LNCaP clone FGC (cell line): ENCODE results near the gene IFT25.
"Not testable (repeated sequence)": the region's sequence is repeated elsewhere in the genome, so short reads cannot be mapped to it uniquely, and the experiment has no call there.

Experiments
- DNase-seq: peaks from one replicate; pipeline ENCODE4 v3.0.0-alpha.2; 2011; ENCODE audit warnings: low read depth
- H3K4me3 ChIP-seq: 2 replicates; pipeline ENCODE4 v1.5.1; 2011; ENCODE audit warnings: mild to moderate bottlenecking, low read depth, low read length, control low read depth
- CTCF ChIP-seq: IDR thresholded peaks from 2 replicates; pipeline ENCODE4 v1.5.1; 2012; ENCODE audit warnings: mild to moderate bottlenecking; ENCODE audit not compliant: control insufficient read depth, insufficient read depth; ENCODE audit errors: extremely low read depth

The IFT25 gene

DNA sequence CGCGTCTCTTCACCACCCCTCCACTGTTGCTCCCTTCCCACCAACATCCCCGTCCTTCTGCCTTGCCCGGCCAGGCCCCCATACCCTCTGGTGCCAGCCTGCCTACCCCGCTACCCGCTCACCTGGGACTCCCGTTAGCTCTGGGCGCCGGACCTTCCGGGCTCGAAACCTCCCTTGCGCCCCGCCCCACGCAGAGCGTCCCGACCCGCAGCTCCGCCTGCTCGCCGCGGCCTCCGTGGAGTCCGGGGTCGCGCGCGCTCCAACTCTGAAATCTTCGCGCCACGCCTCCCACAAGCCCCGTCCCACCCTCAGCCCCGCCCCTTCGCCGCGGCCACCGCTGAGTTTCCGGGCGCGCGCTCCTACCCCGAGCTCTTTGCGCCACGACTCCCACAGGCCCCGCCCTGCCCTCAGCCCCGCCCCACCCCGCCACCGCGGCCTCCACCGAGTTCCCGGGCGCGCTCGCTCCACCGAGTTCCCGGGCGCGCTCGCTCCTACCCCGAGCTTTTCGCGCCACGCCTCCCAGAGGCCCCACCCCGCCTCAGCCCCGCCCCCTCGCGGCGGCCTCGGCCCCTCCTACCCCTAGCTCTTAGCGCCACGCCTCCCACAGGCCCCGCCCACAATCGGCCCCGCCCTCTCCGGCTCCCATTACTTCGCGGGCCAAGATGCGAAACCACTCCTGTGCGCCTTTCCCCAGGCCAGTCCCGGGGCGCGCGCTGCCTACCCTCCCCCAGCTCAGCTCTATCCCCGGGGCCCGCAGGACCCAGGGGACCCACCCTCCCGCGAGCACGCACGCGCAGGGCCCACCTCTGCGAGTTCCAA, at the start of gene IFT25:
TSS of gene IFT25 (minus strand) at position 267 of the 819 bp plus-strand sequence. CDS start 5,617 bp downstream, outside the sequence.
- no peak for TF ChIP-seq CTCF
- H3K4me3 ChIP-seq, result peak within 1 kb of the TSS; percentile 84
- DNase-seq, result peak; percentile 75

DNA sequence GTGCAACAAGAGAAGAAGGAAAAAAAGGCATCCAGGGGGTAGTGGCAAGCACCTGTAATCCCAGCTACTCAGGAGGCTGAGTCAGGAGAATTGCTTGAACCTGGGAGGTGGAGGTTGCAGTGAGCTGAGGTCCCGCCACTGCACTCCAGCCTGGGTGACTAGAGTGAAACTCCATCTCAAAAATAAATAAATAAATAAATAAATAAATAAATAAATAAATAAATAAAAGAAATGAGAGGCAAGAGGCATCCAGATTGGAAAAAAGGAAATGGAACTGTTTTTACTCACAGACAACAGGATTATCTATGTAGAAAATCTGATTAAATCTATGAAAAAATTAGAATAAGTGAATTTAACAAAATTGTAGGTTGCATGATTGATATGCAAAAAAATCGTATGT, 49.0 kb upstream of the IFT25 start:
- not testable (repeated sequence) for DNase-seq, H3K4me3 ChIP-seq

DNA sequence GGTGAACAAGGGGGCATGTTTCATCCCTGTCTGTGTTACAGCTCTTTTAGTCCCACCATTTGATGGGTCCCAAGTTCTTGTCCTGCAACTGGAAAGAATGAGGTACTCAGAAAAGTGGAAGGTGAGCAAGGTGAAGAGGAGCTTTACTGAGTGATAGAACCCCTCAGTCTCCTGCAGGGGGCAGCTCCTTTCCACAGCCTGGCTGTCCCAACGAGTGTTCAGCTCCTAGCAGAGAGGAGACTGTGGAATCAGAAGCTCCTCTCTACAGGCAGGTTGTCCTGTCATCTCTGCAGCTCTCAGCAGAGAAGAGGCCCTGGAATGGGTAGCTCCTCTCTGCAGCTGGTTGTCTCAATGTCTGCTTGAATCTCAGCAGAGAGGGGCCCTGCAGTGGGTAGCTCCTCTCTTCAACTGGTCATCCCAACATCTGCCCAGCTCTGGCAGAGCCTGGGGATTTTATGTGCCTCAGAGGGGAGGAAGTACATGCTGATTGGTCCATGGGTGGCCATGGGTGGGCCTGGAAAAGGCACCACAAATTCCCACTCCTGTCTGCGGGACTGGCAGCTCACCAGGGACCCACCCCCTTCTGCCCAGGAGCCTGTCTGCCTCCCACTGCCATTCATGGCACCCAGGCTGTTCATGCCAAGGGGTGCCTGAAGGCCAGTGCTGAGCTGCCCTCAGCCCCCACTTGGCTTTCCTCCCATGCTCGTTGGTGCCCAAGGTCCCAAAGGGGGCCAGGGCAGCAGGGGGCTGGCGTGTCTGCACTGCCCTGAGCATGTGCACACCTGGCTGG, 46.8 kb upstream of the IFT25 start:
- TF ChIP-seq CTCF, result no peak
- no peak overlapping the region for H3K4me3 ChIP-seq
- DNase-seq, result no peak

GRCh38 chr1:53987880-53988279, 42.4 kb upstream of the IFT25 start:
- no peak for DNase-seq
- no peak for TF ChIP-seq CTCF
- no peak overlapping the region for H3K4me3 ChIP-seq

DNA sequence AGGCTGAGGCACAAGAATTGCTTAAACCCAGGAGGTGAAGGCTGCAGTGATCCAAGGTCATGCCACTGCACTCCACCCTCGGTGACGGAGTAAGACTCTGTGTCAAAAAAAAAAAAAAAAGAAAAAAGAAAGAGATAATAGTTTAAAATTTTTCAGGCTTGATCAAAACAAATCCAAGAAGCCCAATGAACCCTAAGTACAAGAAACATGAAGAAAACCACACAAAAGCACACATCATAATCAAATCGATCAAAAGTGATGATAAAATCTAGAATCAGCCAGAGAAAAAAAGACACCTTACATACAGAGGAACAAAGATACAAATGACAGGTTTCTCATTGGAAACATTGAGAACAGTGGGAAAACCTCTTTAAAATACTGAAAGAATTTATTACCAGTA, 41.0 kb upstream of the IFT25 start:
- no peak for DNase-seq
- H3K4me3 ChIP-seq, result no peak overlapping the region
- TF ChIP-seq CTCF, result no peak

DNA sequence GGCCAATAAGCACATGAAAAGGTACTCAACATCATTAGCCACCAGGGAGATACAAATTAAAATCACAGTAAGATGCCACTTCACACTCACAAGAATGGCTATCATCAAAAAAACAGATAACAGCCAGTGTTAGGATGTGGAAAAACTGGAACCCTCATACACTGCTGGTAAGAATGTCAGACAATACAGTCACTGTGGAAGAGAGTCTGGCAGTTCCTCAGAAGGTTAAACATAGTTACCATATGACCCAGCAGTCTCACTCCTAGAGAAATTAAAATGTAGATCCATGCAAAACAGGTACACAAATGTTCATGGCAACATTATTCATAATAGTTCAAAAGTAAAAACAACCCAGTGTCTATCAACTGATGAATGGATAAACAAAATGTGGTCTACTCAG, 39.2 kb upstream of the IFT25 start:
- no peak for TF ChIP-seq CTCF
- no peak for DNase-seq
- H3K4me3 ChIP-seq, result no peak overlapping the region

DNA sequence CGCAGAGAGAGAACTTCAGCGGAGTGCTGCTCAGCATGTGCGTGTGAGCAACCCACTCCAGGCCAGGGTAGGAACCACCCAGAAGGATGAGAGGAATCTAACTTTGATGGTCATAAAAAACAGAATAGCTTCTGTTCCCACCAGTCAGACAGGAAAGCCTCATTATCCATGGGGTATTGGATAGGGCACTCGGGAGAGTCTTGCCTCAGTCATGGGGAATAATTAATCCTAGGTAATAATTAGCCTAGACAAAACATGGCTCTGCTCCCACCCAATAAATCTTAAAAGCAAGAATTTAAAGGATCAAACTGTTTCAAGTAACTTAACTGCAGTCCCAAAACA, 37.2 kb upstream of the IFT25 start:
- no peak for TF ChIP-seq CTCF
- no peak for DNase-seq
- H3K4me3 ChIP-seq, result no peak overlapping the region
